Spleen (tissue), 7 donors: Measurements from ENCODE around the gene TBC1D22A.

Source experiments
- CTCF ChIP-seq, 11 experiments: fragments of 200-600 bp in 7 of 11; fragments of 450-650 bp in 4 of 11; sonication (generic) in 4 of 11; IDR thresholded peaks in 8 of 11; conservative IDR thresholded peaks in 3 of 11; 1 replicate in 7 of 11; 2 replicates in 4 of 11; pipeline versions ENCODE4 v1.4.0 to v1.8.0; 2016 to 2021; ENCODE audit warnings: antibody characterized with exemption in 11 of 11, inconsistent platforms in 4 of 11, mild to moderate bottlenecking in 1 of 11
- POLR2A ChIP-seq, 3 donors: fragments of 450-650 bp; IDR thresholded peaks; one replicate each; pipeline ENCODE4 v1.5.1; 2017; ENCODE audit warnings: antibody characterized with exemption in 3 of 3, mild to moderate bottlenecking in 1 of 3
- donor health status: DM: no; HTN: no; CAD: no; lungs with moderate emphysema.
- donor health status: DM: no; HTN: no; CAD: no.
- donor health status: DM: no; HTN: no; CAD: no.

- TF ChIP-seq CTCF (IDR thresholded peaks at IDR 0.05 in 8 of 11, conservative IDR thresholded peaks at IDR 0.05 in 3 of 11) (no peak), POLR2A (IDR thresholded peaks at IDR 0.05) (no peak)
Measured at GRCh38 chr22:46830841-46831240, 68.4 kb downstream of the TBC1D22A start.
